Liver (tissue), 9 donors: Measurements from ENCODE around the gene GPR55. TPM values are rescaled to one million over a fixed set of nuclear protein-coding genes. Genes with fewer than 3 reads are reported as not detected.

Experiments
- DNase-seq: peaks from one replicate; pipeline ENCODE4 v3.0.0-alpha.2; 2017; ENCODE audit warnings: low spot score
- H3K27ac ChIP-seq, 2 donors: one replicate each; pipeline ENCODE4 v1.7.0; 2013; ENCODE audit warnings: inconsistent platforms in 2 of 2, low read length in 2 of 2, control low read depth in 1 of 2, low read depth in 1 of 2, mild to moderate bottlenecking in 1 of 2
- H3K27me3 ChIP-seq, 4 donors: one replicate each; pipeline versions ENCODE4 v1.6.1 to v1.7.0; 2013; ENCODE audit warnings: low read length in 3 of 4, inconsistent platforms in 1 of 4, mild to moderate bottlenecking in 1 of 4, moderate library complexity in 1 of 4; ENCODE audit not compliant: control insufficient read depth in 4 of 4, insufficient read depth in 4 of 4
- H3K36me3 ChIP-seq, 4 donors: one replicate each; pipeline versions ENCODE4 v1.6.1 to v1.7.0; 2013; ENCODE audit warnings: low read length in 3 of 4, mild to moderate bottlenecking in 3 of 4, low read depth in 1 of 4, moderate library complexity in 1 of 4; ENCODE audit not compliant: control insufficient read depth in 4 of 4, insufficient read depth in 3 of 4
- H3K4me1 ChIP-seq, 4 donors: one replicate each; pipeline versions ENCODE4 v1.6.1 to v1.7.0; 2013; ENCODE audit warnings: low read length in 3 of 4, mild to moderate bottlenecking in 3 of 4, moderate library complexity in 1 of 4; ENCODE audit not compliant: control insufficient read depth in 4 of 4, insufficient read depth in 4 of 4
- H3K4me3 ChIP-seq, 3 donors: one replicate each; pipeline versions ENCODE4 v1.6.1 to v1.7.0; 2013; ENCODE audit warnings: low read length in 3 of 3, control low read depth in 1 of 3, low read depth in 1 of 3, mild to moderate bottlenecking in 1 of 3
- H3K9ac ChIP-seq, 2 donors: one replicate each; pipeline ENCODE4 v1.7.0; 2013; ENCODE audit warnings: low read length in 2 of 2, mild to moderate bottlenecking in 2 of 2, moderate library complexity in 2 of 2, control low read depth in 1 of 2, low read depth in 1 of 2
- H3K9me3 ChIP-seq, 4 donors: one replicate each; pipeline versions ENCODE4 v1.6.1 to v1.7.0; 2013; ENCODE audit warnings: low read length in 3 of 4; ENCODE audit not compliant: control insufficient read depth in 4 of 4
- ATF3 ChIP-seq: IDR thresholded peaks from 2 replicates; pipeline ENCODE4 v1.6.1; 2016; ENCODE audit warnings: antibody characterized with exemption
- CTCF ChIP-seq: fragments of 150-350 bp; IDR thresholded peaks from 2 replicates; pipeline ENCODE4 v1.5.1; 2017; ENCODE audit warnings: improper control_type of control experiment, low read depth, low read length; ENCODE audit not compliant: missing input control
- EGR1 ChIP-seq, 2 donors: IDR thresholded peaks; 2 replicates each; pipeline ENCODE4 v1.6.1; 2016 to 2018; ENCODE audit warnings: antibody characterized with exemption in 2 of 2, low read depth in 2 of 2
- FOXA1 ChIP-seq: IDR thresholded peaks from 2 replicates; pipeline ENCODE4 v1.6.1; 2016; ENCODE audit warnings: antibody characterized with exemption
- FOXA2 ChIP-seq: IDR thresholded peaks from 2 replicates; pipeline ENCODE4 v1.6.1; 2016; ENCODE audit warnings: antibody characterized with exemption
- GABPA ChIP-seq, 2 donors: IDR thresholded peaks in 1 of 2; conservative IDR thresholded peaks in 1 of 2; 2 replicates each; pipeline ENCODE4 v1.6.1; 2016; ENCODE audit warnings: antibody characterized with exemption in 2 of 2, mild to moderate bottlenecking in 1 of 2, moderate library complexity in 1 of 2
- HNF4A ChIP-seq, 2 donors: conservative IDR thresholded peaks; 2 replicates each; pipeline ENCODE4 v1.6.1; 2016; ENCODE audit warnings: antibody characterized with exemption in 2 of 2, mild to moderate bottlenecking in 2 of 2
- HNF4G ChIP-seq: IDR thresholded peaks from 2 replicates; pipeline ENCODE4 v1.6.1; 2016; ENCODE audit warnings: antibody characterized with exemption
- JUND ChIP-seq, 2 donors: IDR thresholded peaks; 2 replicates each; pipeline ENCODE4 v1.6.1; 2016; ENCODE audit warnings: antibody characterized with exemption in 2 of 2
- MAX ChIP-seq: IDR thresholded peaks from 2 replicates; pipeline ENCODE4 v1.6.1; 2016; ENCODE audit warnings: antibody characterized with exemption
- NR2F2 ChIP-seq: IDR thresholded peaks from 2 replicates; pipeline ENCODE4 v1.6.1; 2016; ENCODE audit warnings: antibody characterized with exemption
- REST ChIP-seq: IDR thresholded peaks from 2 replicates; pipeline ENCODE4 v1.6.1; 2016; ENCODE audit warnings: antibody characterized with exemption, mild to moderate bottlenecking
- RXRA ChIP-seq, 2 donors: IDR thresholded peaks; 2 replicates each; pipeline ENCODE4 v1.6.1; 2017 to 2018; ENCODE audit warnings: antibody characterized with exemption in 2 of 2, mild to moderate bottlenecking in 1 of 2
- SP1 ChIP-seq: IDR thresholded peaks from 2 replicates; pipeline ENCODE4 v1.6.1; 2018; ENCODE audit warnings: antibody characterized with exemption, mild to moderate bottlenecking
- TAF1 ChIP-seq: conservative IDR thresholded peaks from 2 replicates; pipeline ENCODE4 v1.6.1; 2016; ENCODE audit warnings: antibody characterized with exemption, mild to moderate bottlenecking
- YY1 ChIP-seq: IDR thresholded peaks from 2 replicates; pipeline ENCODE4 v1.6.1; 2016; ENCODE audit warnings: antibody characterized with exemption, mild to moderate bottlenecking
- ZBTB33 ChIP-seq: IDR thresholded peaks from 2 replicates; pipeline ENCODE4 v1.6.1; 2016; ENCODE audit warnings: antibody characterized with exemption
- WGBS: extraction: QIAGEN DNeasy Blood & Tissue Kit; methylation state at CpG from one replicate; pipeline ENCODE4 v1.1.7; 2013; 5-methylcytosine and 5-hydroxymethylcytosine counted together
- polyA plus RNA-seq, 2 donors: library from polyadenylated mRNA; stranded (reverse) in 1 of 2; unstranded in 1 of 2; fragments of 200-250 nt in 1 of 2; fragments of >200 nt in 1 of 2; fragmentation: Nextera tagmentation in 1 of 2; extraction: Ambion mirVana in 1 of 2; gene quantifications; one replicate each; pipeline versions ENCODE4 v1.2.1 to v1.2.3, GENCODE V29; 2013 to 2015
- total RNA-seq, 2 donors: library from RNA; depleted of rRNA; stranded (reverse); fragments of >200 nt; gene quantifications; one replicate each; pipeline ENCODE4 v1.2.3, GENCODE V29; 2014
- donor health status: healthy.
- donor health status: healthy.
- donor health status: healthy.
- donor health status: healthy.
- donor health status: healthy.

The GPR55 gene
- total and polyA plus RNA-seq, 4 donors, result 0.05 to 0.17 (median 0.10) TPM; not detected in 1

GRCh38 chr2:230877116-230877758, 47.8 kb downstream of the GPR55 start:
- Histone ChIP-seq H3K4me3 (no peak overlapping the region), H3K9ac (no peak overlapping the region), H3K4me1 (no peaks in the 10 kb centered on the region), H3K27ac (no peak overlapping the region), H3K9me3 (no peaks in the 10 kb centered on the region), H3K27me3 (no peaks in the 10 kb centered on the region), H3K36me3 (peaks cover 0 to 2% (median 0%) of the 10 kb centered on the region in 4 donors)
- TF ChIP-seq MAX (no peak), ATF3 (no peak), YY1 (no peak), SP1 (no peak), FOXA2 (no peak), NR2F2 (no peak), CTCF (no peak), HNF4A (conservative IDR thresholded peaks at IDR 0.05) (no peak), JUND (IDR thresholded peaks at IDR 0.05) (no peak), RXRA (IDR thresholded peaks at IDR 0.05) (no peak), ZBTB33 (no peak), FOXA1 (no peak), GABPA (IDR thresholded peaks at IDR 0.05 in 1 of 2, conservative IDR thresholded peaks at IDR 0.05 in 1 of 2) (no peak), TAF1 (no peak), EGR1 (IDR thresholded peaks at IDR 0.05; ENCODE audit: low read depth in 2 of 2) (no peak), HNF4G (no peak)
- DNase-seq, result no peak
- WGBS, result 85% methylated on average over 27 of the region's 27 CpGs

GRCh38 chr2:230875347-230876315, 49.4 kb downstream of the GPR55 start:
- H3K27me3 ChIP-seq, result no peaks in the 10 kb centered on the region
- DNase-seq, result no peak
- no peaks in the 10 kb centered on the region for H3K9me3 ChIP-seq
- no peak overlapping the region for H3K9ac ChIP-seq
- no peaks in the 10 kb centered on the region for H3K4me1 ChIP-seq
- 94% methylated on average over 34 of the region's 34 CpGs for WGBS
- H3K36me3 ChIP-seq, result peaks cover 0 to 2% (median 0%) of the 10 kb centered on the region in 4 donors
- no peak overlapping the region for H3K4me3 ChIP-seq
- no peak overlapping the region for H3K27ac ChIP-seq
- TF ChIP-seq REST, result no peak
- no peak for TF ChIP-seq ATF3
- no peak for TF ChIP-seq HNF4A (conservative IDR thresholded peaks at IDR 0.05)
- no peak for TF ChIP-seq FOXA2
- TF ChIP-seq NR2F2, result no peak
- no peak for TF ChIP-seq ZBTB33
- no peak for TF ChIP-seq MAX
- no peak for TF ChIP-seq EGR1 (IDR thresholded peaks at IDR 0.05; ENCODE audit: low read depth in 2 of 2)
- TF ChIP-seq GABPA (IDR thresholded peaks at IDR 0.05 in 1 of 2, conservative IDR thresholded peaks at IDR 0.05 in 1 of 2), result no peak
